ENCODE measurements around the gene LDLRAD4.

GRCh38 chr18:13615432-13615861 lies 396.9 kb downstream of the LDLRAD4 start:
- TF ChIP-seq CTCF (conservative IDR thresholded peaks at IDR 0.05; ENCODE audit: low read depth, low read length) (no peak), EZH2 (IDR thresholded peaks at IDR 0.05; ENCODE audit: borderline replicate concordance, low read depth, low read length, poor library complexity, severe bottlenecking) (no peak)

Data from A673 (cell line).